Liver (tissue), 3 donors: Measurements from ENCODE around the gene DOCK6.

Experiments
- ATF3 ChIP-seq: IDR thresholded peaks from 2 replicates; pipeline ENCODE4 v1.6.1; 2016; ENCODE audit warnings: antibody characterized with exemption
- CTCF ChIP-seq: fragments of 150-350 bp; IDR thresholded peaks from 2 replicates; pipeline ENCODE4 v1.5.1; 2017; ENCODE audit warnings: improper control_type of control experiment, low read depth, low read length; ENCODE audit not compliant: missing input control
- HNF4A ChIP-seq, 2 donors: conservative IDR thresholded peaks; 2 replicates each; pipeline ENCODE4 v1.6.1; 2016; ENCODE audit warnings: antibody characterized with exemption in 2 of 2, mild to moderate bottlenecking in 2 of 2
- MAX ChIP-seq: IDR thresholded peaks from 2 replicates; pipeline ENCODE4 v1.6.1; 2016; ENCODE audit warnings: antibody characterized with exemption
- donor health status: healthy.
- donor health status: healthy.

DNA sequence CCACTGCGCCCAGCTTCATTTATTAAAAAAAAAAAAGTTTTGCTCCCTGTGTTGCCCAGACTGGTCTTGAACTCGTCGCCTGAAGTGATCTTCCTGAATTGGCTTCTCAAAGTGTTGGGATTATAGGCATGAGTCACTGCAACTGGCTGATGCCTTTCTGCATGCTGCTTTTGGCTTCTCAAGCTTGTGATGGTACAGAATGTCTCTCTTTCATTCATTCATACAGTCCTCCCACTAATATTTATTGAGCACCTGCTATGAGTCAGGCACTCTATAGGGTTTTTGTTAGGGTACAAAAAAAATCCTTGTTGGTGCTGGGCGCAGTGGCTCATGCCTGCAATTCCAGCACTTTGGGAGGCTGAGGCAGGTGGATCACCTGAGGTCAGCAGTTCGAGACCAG is 42.6 kb upstream of the DOCK6 start:
- no peak for TF ChIP-seq CTCF
- TF ChIP-seq HNF4A (conservative IDR thresholded peaks at IDR 0.05) = no peak
- TF ChIP-seq ATF3 = no peak
- no peak for TF ChIP-seq MAX
